Smooth muscle cell (in vitro differentiated cells): ENCODE measurements around the gene CAPN12. TPM values are rescaled to one million over a fixed set of nuclear protein-coding genes. Genes with fewer than 3 reads are reported as not detected.
A peak's percentile ranks its signal among the peaks of the same experiment; 100 is the strongest.

Experiments
- DNase-seq: peaks from one replicate; lab custom pipeline; 2025; ENCODE audit not compliant: unreplicated experiment; lab: John Stamatoyannopoulos, UW
- H2AFZ ChIP-seq: fragments of 200-600 bp; sonication (generic); 2 replicates; pipeline ENCODE4 v1.6.0; 2016; ENCODE audit warnings: antibody characterized with exemption, low read depth, mild to moderate bottlenecking
- H3F3A ChIP-seq: fragments of 200-600 bp; sonication (generic); 2 replicates; pipeline ENCODE4 v1.6.0; 2017; ENCODE audit warnings: antibody characterized with exemption, low read depth
- H3K27ac ChIP-seq: fragments of 200-600 bp; sonication (generic); 2 replicates; pipeline ENCODE4 v1.5.1; 2016; ENCODE audit warnings: low read depth, mild to moderate bottlenecking
- H3K27me3 ChIP-seq: fragments of 200-600 bp; sonication (generic); 2 replicates; pipeline ENCODE4 v1.6.1; 2016; ENCODE audit warnings: low read depth, mild to moderate bottlenecking
- H3K36me3 ChIP-seq: fragments of 200-600 bp; sonication (generic); 2 replicates; pipeline ENCODE4 v1.5.1; 2016; ENCODE audit warnings: low read depth
- H3K4me1 ChIP-seq: fragments of 200-600 bp; sonication (generic); 2 replicates; pipeline ENCODE4 v1.5.1; 2016; ENCODE audit warnings: low read depth
- H3K4me2 ChIP-seq: fragments of 200-600 bp; sonication (generic); 2 replicates; pipeline ENCODE4 v1.6.0; 2016; ENCODE audit warnings: mild to moderate bottlenecking
- H3K4me3 ChIP-seq: fragments of 200-600 bp; sonication (generic); 2 replicates; pipeline ENCODE4 v1.5.1; 2016; ENCODE audit warnings: mild to moderate bottlenecking
- H3K79me2 ChIP-seq: fragments of 200-600 bp; sonication (generic); 2 replicates; pipeline ENCODE4 v1.6.0; 2016; ENCODE audit warnings: low read depth, mild to moderate bottlenecking
- H3K9ac ChIP-seq: fragments of 200-600 bp; sonication (generic); 2 replicates; pipeline ENCODE4 v1.6.0; 2016; ENCODE audit warnings: low read depth
- H3K9me3 ChIP-seq: fragments of 200-600 bp; sonication (generic); replicated peaks from 2 replicates; pipeline ENCODE4 v1.5.1; 2016; ENCODE audit warnings: low read depth
- H4K20me1 ChIP-seq: fragments of 200-600 bp; sonication (generic); 2 replicates; pipeline ENCODE4 v1.6.0; 2016; ENCODE audit warnings: low read depth
- CTCF ChIP-seq: fragments of 200-600 bp; sonication (generic); IDR thresholded peaks from 2 replicates; pipeline ENCODE4 v1.5.1; 2017; ENCODE audit warnings: borderline replicate concordance, mild to moderate bottlenecking, antibody characterized with exemption; ENCODE audit not compliant: insufficient read depth, poor library complexity, severe bottlenecking
- WGBS: methylation state at CpG from one replicate; pipeline ENCODE4 v1.1.7; 2016; ENCODE audit warnings: low lambda C conversion rate; 5-methylcytosine and 5-hydroxymethylcytosine counted together
- polyA plus RNA-seq: library from polyadenylated mRNA; unstranded; fragments of >200 nt; fragmentation: Nextera tagmentation; extraction: Ambion mirVana; gene quantifications from 2 replicates; pipeline ENCODE4 v1.2.1, GENCODE V29; 2016
- total RNA-seq: library from RNA; depleted of rRNA; stranded (reverse); fragments of >200 nt; gene quantifications from 2 replicates; pipeline ENCODE4 v1.2.3, GENCODE V29; 2014

The CAPN12 gene
- total and polyA plus RNA-seq, 2 experiments from 2014 or later, result 1.4 to 5.5 TPM

GRCh38 chr19:38737921-38738737 lies 6.1 kb downstream of the CAPN12 start:
- DNase-seq, result no peak

GRCh38 chr19:38737281-38737865 lies 6.9 kb downstream of the CAPN12 start:
- Histone ChIP-seq H3K9ac (no peak overlapping the region), H2AFZ (no peak overlapping the region), H3K4me2 (no peak overlapping the region), H3K36me3 (no peaks in the 10 kb centered on the region), H3K79me2 (no peaks in the 10 kb centered on the region), H3K4me3 (no peak overlapping the region), H3K9me3 (no peaks in the 10 kb centered on the region), H3K4me1 (no peaks in the 10 kb centered on the region), H3K27ac (no peak overlapping the region), H3K27me3 (no peaks in the 10 kb centered on the region), H4K20me1 (no peaks in the 10 kb centered on the region), H3F3A (peaks cover 13% of the 10 kb centered on the region)
- TF ChIP-seq CTCF, result no peak
- DNase-seq, result no peak
- WGBS, result 84% methylated on average over 22 of the region's 22 CpGs

More at GRCh38 chr19:38737921-38738737, 6.1 kb downstream of the CAPN12 start:
- Histone ChIP-seq H3K36me3 (no peaks in the 10 kb centered on the region), H2AFZ (no peak overlapping the region), H3K4me2 (no peak overlapping the region), H3K4me3 (no peak overlapping the region), H3K4me1 (no peaks in the 10 kb centered on the region), H3K79me2 (no peaks in the 10 kb centered on the region), H3K9me3 (no peaks in the 10 kb centered on the region), H4K20me1 (no peaks in the 10 kb centered on the region), H3K27me3 (no peaks in the 10 kb centered on the region), H3K27ac (no peak overlapping the region), H3F3A (peaks cover 9% of the 10 kb centered on the region), H3K9ac (no peak overlapping the region)
- 97% methylated on average over 21 of the region's 21 CpGs for WGBS
- no peak for TF ChIP-seq CTCF

GRCh38 chr19:38736413-38737280 lies 7.6 kb downstream of the CAPN12 start:
- H3F3A ChIP-seq, result peaks cover 18% of the 10 kb centered on the region
- no peaks in the 10 kb centered on the region for H3K36me3 ChIP-seq
- H3K9ac ChIP-seq, result peak overlapping the region; percentile 39
- H3K79me2 ChIP-seq, result no peaks in the 10 kb centered on the region
- no peak for DNase-seq
- 15% methylated on average over 24 of the region's 36 CpGs for WGBS
- no peaks in the 10 kb centered on the region for H4K20me1 ChIP-seq
- no peak for TF ChIP-seq CTCF
- no peaks in the 10 kb centered on the region for H3K9me3 ChIP-seq
- peak overlapping the region; percentile 48 for H3K4me3 ChIP-seq
- H3K27me3 ChIP-seq, result no peaks in the 10 kb centered on the region
- H2AFZ ChIP-seq, result no peak overlapping the region
- H3K4me1 ChIP-seq, result no peaks in the 10 kb centered on the region
- peak overlapping the region; percentile 84 for H3K4me2 ChIP-seq
- no peak overlapping the region for H3K27ac ChIP-seq
